ENCODE measurements around the gene KIF21B. TPM values are rescaled to one million over a fixed set of nuclear protein-coding genes. Genes with fewer than 3 reads are reported as not detected.

KIF21B gene
- total and polyA plus RNA-seq, 9 of the 15 experiments (the other 6 are each of a cell fraction or from before 2014, with no cell fraction given), result 0.46 to 13.4 (median 5.9) TPM

- no peak for ATAC-seq
- DNase-seq (ENCODE audit: extremely low read depth in 1 of 4, low spot score in 3 of 4), result no peak
- ChIA-PET POLR2A (no interaction called here), CTCF (ENCODE audit: low intra/inter-chr PET ratio) (no interaction called here)
- no peaks in the 10 kb centered on the region for H3K27me3 ChIP-seq (ENCODE audit: control insufficient read depth in 2 of 2, insufficient read depth in 2 of 2, low read length in 2 of 2)
- H3K4me3 ChIP-seq, result no peak overlapping the region
- peaks cover 12% of the 10 kb centered on the region; the same call in 1 of the 2 replicates for H4K20me1 ChIP-seq (replicated peaks; ENCODE audit: control insufficient read depth, insufficient read depth, low read length)
- no TSS peak for BruUV-seq (replicated peaks)
- H3K27ac ChIP-seq (ENCODE audit: extremely low read depth, low read depth, low read length), result no peak overlapping the region
- H3K9ac ChIP-seq (ENCODE audit: insufficient read depth in 1 of 2, low read depth in 2 of 2, low read length in 2 of 2), result no peak overlapping the region
- in situ Hi-C loops (cut with MboI) (no loop called here), intact Hi-C loops (cut with micrococcal nuclease) (no loop called here)
- H2AFZ ChIP-seq (ENCODE audit: low read depth, low read length), result no peak overlapping the region
- H3K4me1 ChIP-seq (replicated peaks in 1 of 2; ENCODE audit: control insufficient read depth in 2 of 2, insufficient read depth in 2 of 2, low read length in 2 of 2), result peaks cover 3 to 4% of the 10 kb centered on the region in 2 experiments; a peak in 4 of 5 replicates
- WGBS (ENCODE audit: insufficient coverage, low coverage, missing lambda C conversion rate), result 85% methylated on average over 5 of the region's 5 CpGs
- no peaks in the 10 kb centered on the region for H3K36me3 ChIP-seq (ENCODE audit: control insufficient read depth, insufficient read depth, low read length)
- no peaks in the 10 kb centered on the region for H3K79me2 ChIP-seq (ENCODE audit: control insufficient read depth, insufficient read depth, low read length)
- H3K4me2 ChIP-seq (ENCODE audit: insufficient read depth, low read length), result no peak overlapping the region
- H3K9me1 ChIP-seq (ENCODE audit: control insufficient read depth, insufficient read depth, low read length), result peaks cover 4% of the 10 kb centered on the region
- FAIRE-seq, result no peak
- H3K9me3 ChIP-seq (replicated peaks; ENCODE audit: control insufficient read depth, insufficient read depth, low read depth, low read length), result no peaks in the 10 kb centered on the region
- TF ChIP-seq ZKSCAN8 (CRISPR knock-in tag; IDR thresholded peaks at IDR 0.05) (no peak), NFIX (CRISPR knock-in tag; IDR thresholded peaks at IDR 0.05; ENCODE audit: low read depth) (no peak), CHD2 (IDR thresholded peaks at IDR 0.05; ENCODE audit: low read depth, low read length) (no peak), LARP7 (IDR thresholded peaks at IDR 0.05) (0 out of 2 replicates have a peak, but pooled peaks have one; percentile 54), MAX (CRISPR knock-in tag; IDR thresholded peaks at IDR 0.05) (peak; percentile 45; the same call in 1 of the 2 replicates), SMAD2 (IDR thresholded peaks at IDR 0.05; ENCODE audit: low read depth, low read length) (no peak), MCM5 (IDR thresholded peaks at IDR 0.05; ENCODE audit: low read depth) (no peak), ZNF740 (CRISPR knock-in tag; IDR thresholded peaks at IDR 0.05) (no peak), ZNF740 (tag; IDR thresholded peaks at IDR 0.05) (no peak), CSDE1 (IDR thresholded peaks at IDR 0.05) (0 out of 4 replicates have a peak, but pooled peaks of 1 of the 2 experiments have one; percentile 44), BCOR (IDR thresholded peaks at IDR 0.05) (0 out of 2 replicates have a peak, but pooled peaks have one; percentile 21), POLR2A (conservative IDR thresholded peaks at IDR 0.05) (no peak), RFX1 (IDR thresholded peaks at IDR 0.05) (no peak), ZBTB33 (CRISPR knock-in tag; IDR thresholded peaks at IDR 0.05) (no peak), KLF1 (tag; IDR thresholded peaks at IDR 0.05) (no peak), KLF16 (IDR thresholded peaks at IDR 0.05) (no peak), HLTF (IDR thresholded peaks at IDR 0.05) (0 out of 2 replicates have a peak, but pooled peaks have one; percentile 29), RBFOX2 (IDR thresholded peaks at IDR 0.05; ENCODE audit: low read depth, low read length) (no peak), MYBL2 (IDR thresholded peaks at IDR 0.05; ENCODE audit: low read depth) (peak; percentile 21; the same call in 1 of the 2 replicates), MYBL2 (CRISPR knock-in tag; IDR thresholded peaks at IDR 0.05; ENCODE audit: borderline replicate concordance) (no peak), POLR3G (IDR thresholded peaks at IDR 0.05; ENCODE audit: extremely low read depth, insufficient read length, insufficient replicate concordance) (no peak), HMG20B (CRISPR knock-in tag; IDR thresholded peaks at IDR 0.05) (no peak), SIRT6 (IDR thresholded peaks at IDR 0.05; ENCODE audit: low read depth, low read length) (no peak), PHB2 (IDR thresholded peaks at IDR 0.05; ENCODE audit: low read depth) (no peak)
Measured at GRCh38 chr1:201007481-201007880, 16.0 kb downstream of the KIF21B start.
